HG03045 (cell line): ENCODE results near the gene USP22.
A peak's percentile ranks its signal among the peaks of the same experiment; 100 is the strongest.

ENCODE experiments used
- ATAC-seq: cut with Tn5 transposase; IDR thresholded peaks from one replicate; pipeline ENCODE4 v1.9.1; 2021; ENCODE audit warnings: mild to moderate bottlenecking, moderate library complexity; ENCODE audit not compliant: unreplicated experiment

The USP22 gene

GRCh38 chr17:21021208-21021803, 21.5 kb downstream of the USP22 start:
- no peak for ATAC-seq

- ATAC-seq = no peak
These were observed 22.2 kb downstream of the USP22 start for GRCh38 chr17:21020622-21021021.

- ATAC-seq = peak; percentile 52
These were observed 22.7 kb downstream of the USP22 start for GRCh38 chr17:21019976-21020586.

- no peak for ATAC-seq
These were observed 23.9 kb downstream of the USP22 start for GRCh38 chr17:21018894-21019293.

- no peak for ATAC-seq
These were observed 24.9 kb downstream of the USP22 start for GRCh38 chr17:21017861-21018260.

GRCh38 chr17:21017256-21017655, 25.6 kb downstream of the USP22 start:
- ATAC-seq = no peak

- ATAC-seq = no peak
These were observed 26.0 kb downstream of the USP22 start for GRCh38 chr17:21016826-21017225.

GRCh38 chr17:21015564-21015963, 27.2 kb downstream of the USP22 start:
- no peak for ATAC-seq

- no peak for ATAC-seq
These were observed 28.3 kb downstream of the USP22 start for GRCh38 chr17:21014498-21014897.

GRCh38 chr17:21013983-21014382, 28.8 kb downstream of the USP22 start:
- ATAC-seq = no peak

- no peak for ATAC-seq
These were observed 30.1 kb downstream of the USP22 start for GRCh38 chr17:21012736-21013135.

- ATAC-seq = no peak
These were observed 31.9 kb downstream of the USP22 start for GRCh38 chr17:21010705-21011596.

GRCh38 chr17:21008992-21009671, 33.7 kb downstream of the USP22 start:
- ATAC-seq = no peak

GRCh38 chr17:21008160-21008915, 34.5 kb downstream of the USP22 start:
- ATAC-seq = no peak

- ATAC-seq = no peak
These were observed 35.2 kb downstream of the USP22 start for GRCh38 chr17:21007646-21008045.

- ATAC-seq = no peak
These were observed 37.0 kb downstream of the USP22 start for GRCh38 chr17:21005803-21006202.

GRCh38 chr17:21005367-21005766, 37.4 kb downstream of the USP22 start:
- ATAC-seq = no peak

GRCh38 chr17:21004016-21004930, 38.5 kb downstream of the USP22 start:
- ATAC-seq = no peak

GRCh38 chr17:21003007-21003621, 39.7 kb downstream of the USP22 start:
- no peak for ATAC-seq
